Measurements from ENCODE around the gene KRT33B.

DNA sequence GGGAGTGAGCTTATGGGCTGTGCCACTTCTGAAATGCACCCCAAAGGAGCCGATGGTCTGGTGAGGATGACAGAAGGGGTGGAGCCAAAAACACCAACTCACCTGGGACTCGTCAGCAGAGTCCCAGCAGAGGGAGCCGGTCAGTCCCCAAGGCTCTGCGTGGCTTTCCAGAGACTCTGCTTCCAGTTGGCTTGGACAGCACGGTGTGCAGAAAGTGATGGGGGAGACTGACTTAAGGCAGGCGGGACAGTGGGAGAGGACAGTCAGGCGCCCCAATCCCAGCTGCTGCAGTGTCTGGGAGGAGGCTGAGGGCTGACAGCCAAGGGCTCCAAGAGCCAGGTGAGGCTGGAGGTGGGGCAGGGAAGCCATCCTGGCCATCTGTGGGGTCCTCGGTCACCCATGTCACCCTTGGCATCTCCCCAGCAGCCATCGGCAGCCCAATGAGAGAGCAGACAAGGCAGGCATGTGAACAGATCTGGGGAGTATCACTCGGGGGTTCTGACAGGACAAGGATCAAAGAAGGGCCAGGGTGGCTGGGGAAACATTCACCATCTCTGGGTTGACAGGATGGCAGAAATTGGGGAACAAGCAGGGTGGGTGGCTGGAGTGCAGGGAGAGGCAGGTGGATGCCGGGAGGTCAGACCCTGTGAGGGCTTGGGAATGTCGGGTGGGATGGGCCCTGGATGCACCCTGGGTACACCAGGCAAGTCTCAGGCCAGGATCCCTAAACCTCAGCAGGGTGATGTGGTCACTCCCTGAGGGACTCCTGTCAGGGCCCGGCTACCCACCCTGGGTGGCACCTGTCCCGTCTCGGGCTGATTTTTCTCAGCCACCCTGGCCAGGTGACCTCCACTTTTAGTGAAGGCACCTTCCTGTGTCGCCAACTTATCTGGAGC lies 45.2 kb downstream of the KRT33B start:
- TF ChIP-seq CTCF (IDR thresholded peaks at IDR 0.05), result no peak
- TF ChIP-seq POLR2A (IDR thresholded peaks at IDR 0.05), result no peak
- no peak for TF ChIP-seq POLR2AphosphoS5 (IDR thresholded peaks at IDR 0.05)

Measured in sigmoid colon (tissue), 4 donors.